Right ventricle myocardium inferior (tissue), 1 donor: ENCODE data around the gene ATP10A. TPM values are rescaled to one million over a fixed set of nuclear protein-coding genes. Genes with fewer than 3 reads are reported as not detected.

Experiments
- ATAC-seq: fragments of 200-7000 bp; cut with Tn5 transposase; one replicate; pipeline ENCODE4 v1.9.1; 2020; ENCODE audit warnings: mild to moderate bottlenecking, moderate library complexity
- DNase-seq: peaks from one replicate; pipeline ENCODE4 v3.0.0; 2021; ENCODE audit errors: missing footprints
- intact Hi-C: fragments of 100-400 bp; cut with DNase I; formaldehyde crosslinking; loops from one replicate; pipeline ENCODE4 v1.11.0; 2022
- total RNA-seq: library from RNA; stranded (reverse); fragmentation: NEBNext Ultra II Directional; extraction: Animal tissue kit (Norgen Biotek cat#: 25700); gene quantifications from one replicate; pipeline ENCODE4 v1.2.1, GENCODE V29; 2021
- donor health status: DM: no; HTN: yes; CAD: no; lungs with severe emphysema.

The ATP10A gene
- total RNA-seq, 1 donor from 2014 or later, result 1.7 TPM

- intact Hi-C loops, result loop anchor here (5.0 kb wide), 1 partner anchor 197 kb away; no protein-coding TSS in a partner anchor
- DNase-seq, result no peak
- ATAC-seq, result no peak
Observed at GRCh38 chr15:25735550-25736384, 127.4 kb downstream of the ATP10A start.

- no peak for ATAC-seq
- intact Hi-C loops, result loop anchor here (5.0 kb wide), 1 partner anchor 197 kb away; no protein-coding TSS in a partner anchor
- DNase-seq, result no peak
Observed at GRCh38 chr15:25734680-25735355, 128.3 kb downstream of the ATP10A start.

- no peak for DNase-seq
- ATAC-seq, result no peak
- intact Hi-C loops, result no loop called here
Observed at GRCh38 chr15:25733856-25734679, 129.1 kb downstream of the ATP10A start.

GRCh38 chr15:25733036-25733855 is 129.9 kb downstream of the ATP10A start:
- intact Hi-C loops, result no loop called here
- ATAC-seq, result no peak
- no peak for DNase-seq

- ATAC-seq, result no peak
- intact Hi-C loops, result no loop called here
- DNase-seq, result no peak
Observed at GRCh38 chr15:25732191-25732590, 130.9 kb downstream of the ATP10A start.

GRCh38 chr15:25731411-25731810 is 131.7 kb downstream of the ATP10A start:
- DNase-seq, result no peak

GRCh38 chr15:25730918-25731317 is 132.2 kb downstream of the ATP10A start:
- DNase-seq (no peak), ATAC-seq (no peak)
- intact Hi-C loops, result no loop called here

More at GRCh38 chr15:25731411-25731810, 131.7 kb downstream of the ATP10A start:
- no peak for ATAC-seq
- intact Hi-C loops, result no loop called here

- intact Hi-C loops, result no loop called here
Observed at GRCh38 chr15:25728816-25729215, 134.3 kb downstream of the ATP10A start.

GRCh38 chr15:25727867-25728600 is 135.1 kb downstream of the ATP10A start:
- DNase-seq (no peak), ATAC-seq (no peak)
- intact Hi-C loops, result no loop called here

More at GRCh38 chr15:25728816-25729215, 134.3 kb downstream of the ATP10A start:
- no peak for ATAC-seq
- no peak for DNase-seq

- no peak for DNase-seq
- ATAC-seq, result no peak
Observed at GRCh38 chr15:25727116-25727515, 136.0 kb downstream of the ATP10A start.

GRCh38 chr15:25725758-25726157 is 137.4 kb downstream of the ATP10A start:
- no peak for ATAC-seq
- DNase-seq, result no peak
- intact Hi-C loops, result no loop called here

More at GRCh38 chr15:25727116-25727515, 136.0 kb downstream of the ATP10A start:
- intact Hi-C loops, result no loop called here

- no peak for ATAC-seq
Observed at GRCh38 chr15:25724899-25725298, 138.2 kb downstream of the ATP10A start.

GRCh38 chr15:25721605-25721955 is 141.5 kb downstream of the ATP10A start:
- no peak for DNase-seq
- intact Hi-C loops, result no loop called here
- ATAC-seq, result no peak

More at GRCh38 chr15:25724899-25725298, 138.2 kb downstream of the ATP10A start:
- intact Hi-C loops, result no loop called here
- no peak for DNase-seq

- no peak for ATAC-seq
- no peak for DNase-seq
- intact Hi-C loops, result no loop called here
Observed at GRCh38 chr15:25719101-25719985, 143.8 kb downstream of the ATP10A start.

- ATAC-seq, result no peak
- DNase-seq, result no peak
- intact Hi-C loops, result no loop called here
Observed at GRCh38 chr15:25718597-25718996, 144.5 kb downstream of the ATP10A start.

GRCh38 chr15:25718169-25718536 is 145.0 kb downstream of the ATP10A start:
- intact Hi-C loops, result no loop called here
- ATAC-seq (no peak), DNase-seq (no peak)
